Mucosa of descending colon (tissue), 3 donors: ENCODE measurements around the gene TNFAIP1. TPM values are rescaled to one million over a fixed set of nuclear protein-coding genes. Genes with fewer than 3 reads are reported as not detected.

Experiments
- ATAC-seq: fragments of 200-7000 bp; cut with Tn5 transposase; one replicate; pipeline ENCODE4 v1.9.1; 2020; ENCODE audit warnings: mild to moderate bottlenecking, moderate library complexity
- DNase-seq, 3 donors: peaks; one replicate each; pipeline ENCODE4 v3.0.0-alpha.2; 2020
- H3K36me3 ChIP-seq: fragments of 200-600 bp; one replicate; pipeline ENCODE4 v1.8.0; 2021; ENCODE audit warnings: low read depth, mild to moderate bottlenecking
- H3K4me1 ChIP-seq: fragments of 200-600 bp; one replicate; pipeline ENCODE4 v1.8.0; 2021; ENCODE audit warnings: low read depth, mild to moderate bottlenecking
- H3K4me3 ChIP-seq: fragments of 200-600 bp; one replicate; pipeline ENCODE4 v1.8.0; 2021; ENCODE audit warnings: mild to moderate bottlenecking
- H3K9me3 ChIP-seq: fragments of 200-600 bp; one replicate; pipeline ENCODE4 v1.8.0; 2021; ENCODE audit warnings: mild to moderate bottlenecking
- CTCF ChIP-seq: fragments of 200-600 bp; IDR thresholded peaks from one replicate; pipeline ENCODE4 v1.8.0; 2022; ENCODE audit warnings: antibody characterized with exemption, mild to moderate bottlenecking
- intact Hi-C, 2 donors: fragments of 100-400 bp; cut with DNase I in 1 of 2; cut with micrococcal nuclease in 1 of 2; formaldehyde crosslinking; loops; one replicate each; pipeline versions ENCODE4 v1.11.0 to v1.11.1; 2022; cut with DNase I, micrococcal nuclease
- total RNA-seq, 3 donors: library from RNA; stranded (reverse); fragmentation: NEBNext Ultra II Directional in 2 of 3; extraction: Animal tissue kit (Norgen Biotek cat#: 25700) in 2 of 3; gene quantifications; one replicate each; pipeline versions ENCODE4 v1.2.1 to v1.2.4, GENCODE V29; 2021 to 2023
- donor health status: DM: no; HTN: no; CAD: no; lungs with moderate emphysema.
- donor health status: DM: no; HTN: no; CAD: no.
- donor health status: DM: no; HTN: yes; CAD: no.

TNFAIP1 gene
- total RNA-seq, 3 donors from 2014 or later: 36.8 to 38.4 (median 36.8) TPM

DNA sequence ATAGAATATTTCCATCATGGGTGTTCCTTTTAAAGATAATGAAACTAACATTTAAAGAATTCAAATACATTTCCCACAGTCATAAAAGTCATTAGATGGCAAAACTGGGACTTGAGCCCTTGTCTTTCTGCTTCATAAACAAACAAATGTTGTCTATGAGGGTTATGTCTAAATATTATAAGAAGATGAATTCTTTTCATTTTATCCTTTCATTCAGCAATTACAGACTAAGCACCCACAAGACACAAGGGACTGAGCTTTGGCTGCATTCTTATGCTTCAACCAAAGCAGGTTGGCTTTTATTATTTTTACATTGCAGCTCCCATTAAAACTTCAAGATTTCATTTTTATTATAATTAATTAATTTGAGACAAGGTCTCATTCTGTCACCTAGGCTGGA, 50.8 kb downstream of the TNFAIP1 start:
- H3K4me3 ChIP-seq: no peak overlapping the region
- H3K9me3 ChIP-seq: no peaks in the 10 kb centered on the region
- H3K4me1 ChIP-seq: peaks cover 2% of the 10 kb centered on the region
- no peaks in the 10 kb centered on the region for H3K36me3 ChIP-seq
- no peak for TF ChIP-seq CTCF
- intact Hi-C loops: no loop called here
- ATAC-seq (no peak), DNase-seq (no peak)

DNA sequence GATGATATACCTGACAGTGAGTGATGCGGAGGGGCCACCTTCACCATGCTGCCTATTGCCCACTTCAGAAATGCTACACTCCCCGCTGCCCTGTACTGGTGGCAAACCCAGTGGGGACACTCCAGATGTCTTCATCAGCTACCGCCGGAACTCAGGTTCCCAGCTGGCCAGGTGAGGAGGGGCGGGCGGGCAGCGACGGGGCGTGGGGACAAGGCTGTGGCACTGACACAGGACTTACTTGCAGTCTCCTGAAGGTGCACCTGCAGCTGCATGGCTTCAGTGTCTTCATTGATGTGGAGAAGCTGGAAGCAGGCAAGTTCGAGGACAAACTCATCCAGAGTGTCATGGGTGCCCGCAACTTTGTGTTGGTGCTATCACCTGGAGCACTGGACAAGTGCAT, 52.5 kb downstream of the TNFAIP1 start:
- H3K4me3 ChIP-seq: no peak overlapping the region
- DNase-seq: no peak
- no peaks in the 10 kb centered on the region for H3K4me1 ChIP-seq
- no peaks in the 10 kb centered on the region for H3K36me3 ChIP-seq
- intact Hi-C loops: no loop called here
- no peak for ATAC-seq
- H3K9me3 ChIP-seq: no peaks in the 10 kb centered on the region
- no peak for TF ChIP-seq CTCF

- DNase-seq (no peak), ATAC-seq (no peak)
- H3K4me3 ChIP-seq: no peak overlapping the region
- H3K36me3 ChIP-seq: no peaks in the 10 kb centered on the region
- intact Hi-C loops: no loop called here
- no peaks in the 10 kb centered on the region for H3K9me3 ChIP-seq
- no peak for TF ChIP-seq CTCF
- H3K4me1 ChIP-seq: no peaks in the 10 kb centered on the region
Measured at GRCh38 chr17:28390141-28390540, 54.6 kb downstream of the TNFAIP1 start.

DNA sequence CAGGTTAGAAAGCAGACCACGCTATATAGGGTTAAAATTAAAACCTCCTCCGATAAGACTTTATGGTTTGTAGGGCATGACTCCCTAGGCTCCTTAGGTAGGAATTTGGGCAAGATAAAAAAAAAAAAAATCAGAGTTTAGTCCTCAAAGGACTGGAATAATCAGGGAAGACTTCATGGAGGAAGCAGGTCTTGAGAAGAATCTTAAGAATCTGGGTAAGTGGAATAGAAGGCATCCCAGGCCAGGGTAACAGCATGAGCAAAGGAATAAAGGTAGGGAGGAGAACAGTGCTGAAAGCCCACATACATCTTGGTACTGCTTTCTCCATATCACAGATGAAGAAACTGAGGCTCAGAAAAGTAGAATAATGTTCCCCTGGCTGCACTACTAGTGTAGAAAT, 55.0 kb downstream of the TNFAIP1 start:
- Histone ChIP-seq H3K9me3 (no peaks in the 10 kb centered on the region), H3K4me3 (no peak overlapping the region), H3K36me3 (no peaks in the 10 kb centered on the region), H3K4me1 (no peaks in the 10 kb centered on the region)
- no peak for TF ChIP-seq CTCF
- intact Hi-C loops: no loop called here
- ATAC-seq (no peak), DNase-seq (no peak)

DNA sequence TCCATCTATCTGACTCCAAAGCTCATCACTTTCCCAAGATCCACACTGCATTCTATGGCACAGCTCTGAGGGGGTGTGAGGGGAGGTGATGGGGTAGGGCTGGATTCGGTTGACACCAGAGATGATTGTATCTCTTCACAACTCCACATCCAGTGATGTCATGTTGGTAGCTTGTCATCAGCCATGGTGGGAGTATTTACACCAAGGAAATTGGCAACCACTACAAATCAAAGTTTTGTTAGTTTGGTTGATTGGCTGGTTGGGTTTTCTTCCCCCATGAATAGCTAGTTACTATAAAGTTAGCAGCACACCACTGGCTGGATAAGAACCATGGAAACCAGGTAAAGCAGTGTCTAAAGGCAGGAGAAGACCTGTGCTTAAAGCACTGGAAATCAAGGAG, 55.4 kb downstream of the TNFAIP1 start:
- H3K9me3 ChIP-seq: no peaks in the 10 kb centered on the region
- H3K4me1 ChIP-seq: no peaks in the 10 kb centered on the region
- H3K4me3 ChIP-seq: no peak overlapping the region
- no peak for TF ChIP-seq CTCF
- no peaks in the 10 kb centered on the region for H3K36me3 ChIP-seq
- intact Hi-C loops: no loop called here
- DNase-seq (no peak), ATAC-seq (no peak)

DNA sequence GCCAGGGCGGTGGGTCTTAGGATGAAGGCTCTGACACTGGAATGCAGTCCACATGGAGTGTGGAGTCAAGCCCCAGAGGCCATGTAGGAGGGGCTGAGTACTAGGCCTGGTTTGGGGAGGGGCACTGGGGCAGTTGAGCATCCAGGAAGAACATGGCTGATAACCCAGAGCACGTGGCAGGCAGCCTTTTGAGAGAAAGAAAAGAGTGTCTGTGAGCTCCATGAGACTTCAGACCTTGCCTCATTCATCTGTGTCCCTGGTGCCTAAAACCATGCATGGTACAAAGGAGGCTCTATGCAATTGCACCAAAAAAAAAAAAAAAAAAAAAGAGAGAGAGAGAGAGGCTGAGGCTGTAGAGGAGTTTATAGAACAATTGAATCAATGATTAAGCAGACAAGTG, 55.8 kb downstream of the TNFAIP1 start:
- H3K9me3 ChIP-seq: no peaks in the 10 kb centered on the region
- no peaks in the 10 kb centered on the region for H3K4me1 ChIP-seq
- ATAC-seq: no peak
- TF ChIP-seq CTCF: no peak
- intact Hi-C loops: no loop called here
- DNase-seq: no peak
- H3K36me3 ChIP-seq: no peaks in the 10 kb centered on the region
- H3K4me3 ChIP-seq: no peak overlapping the region
